HepG2 (cell line): ENCODE measurements around the gene MTA1. TPM values are rescaled to one million over a fixed set of nuclear protein-coding genes. Genes with fewer than 3 reads are reported as not detected.

Experiments
- ATAC-seq: fragments of 200-7000 bp; cut with Tn5 transposase; 3 replicates; pipeline ENCODE4 v1.9.1; 2020; ENCODE audit warnings: mild to moderate bottlenecking, moderate library complexity
- BruUV-seq: library from RNA; stranded (reverse); fragments of 400-500 nt; replicated peaks from 2 replicates; lab custom pipeline; 2021; lab: Mats Ljungman, UMichigan
- CTCF ChIA-PET: fragments of 300-600 bp; formaldehyde crosslinking; extraction: SDS; loops from one replicate; lab custom pipeline; 2021; ENCODE audit warnings: low total read pairs, inconsistent platforms, low intra/inter-chr PET ratio; lab: Yijun Ruan, JAX
- POLR2A ChIA-PET: fragments of 350-600 bp; sonication (Branson Sonifier 250); formaldehyde crosslinking; loops from one replicate; lab custom pipeline; 2020; ENCODE audit warnings: antibody characterized with exemption, inconsistent platforms; lab: Yijun Ruan, JAX
- DNase-seq: peaks from one replicate; pipeline ENCODE4 v3.0.0-alpha.2; 2015; ENCODE audit warnings: low spot score
- FAIRE-seq: peaks from 3 replicates; lab custom pipeline; 2011; peaks lifted over from hg19 to GRCh38; lab: Jason Lieb, UNC
- H2AFZ ChIP-seq: one replicate; pipeline ENCODE4 v1.6.1; 2011; ENCODE audit warnings: low read length, inconsistent platforms
- H3K27ac ChIP-seq: fragments of 300-600 bp; 3 replicates; pipeline ENCODE4 v1.8.0; 2011; ENCODE audit warnings: mixed run types, mild to moderate bottlenecking, mixed read lengths, low read length, inconsistent platforms; ENCODE audit not compliant: insufficient read depth; ENCODE audit errors: extremely low read length
- H3K27me3 ChIP-seq, 2 experiments: fragments of 200-600 bp in 1 of 2; 2 replicates in 1 of 2; 3 replicates in 1 of 2; pipeline versions ENCODE4 v1.6.0 to v1.8.0; 2011; ENCODE audit warnings: low read length in 2 of 2, mild to moderate bottlenecking in 2 of 2, moderate library complexity in 2 of 2, inconsistent platforms in 1 of 2; ENCODE audit not compliant: insufficient read depth in 2 of 2, control insufficient read depth in 1 of 2
- H3K36me3 ChIP-seq, 2 experiments: fragments of 200-600 bp in 1 of 2; replicated peaks in 1 of 2; 2 replicates in 1 of 2; 3 replicates in 1 of 2; pipeline versions ENCODE4 v1.5.1 to v1.8.0; 2011; ENCODE audit warnings: low read length in 2 of 2, inconsistent platforms in 1 of 2; ENCODE audit not compliant: insufficient read depth in 2 of 2, control insufficient read depth in 1 of 2
- H3K4me1 ChIP-seq: 2 replicates; pipeline ENCODE4 v1.5.1; 2012; ENCODE audit warnings: low read length, inconsistent platforms; ENCODE audit not compliant: insufficient read depth
- H3K4me2 ChIP-seq: 2 replicates; pipeline ENCODE4 v1.6.0; 2011; ENCODE audit warnings: low read depth, low read length, inconsistent platforms
- H3K4me3 ChIP-seq, 3 experiments: fragments of 200-600 bp in 1 of 3; sonication (generic), shearing (Covaris generic) in 1 of 3; replicated peaks in 1 of 3; 2 replicates each; pipeline ENCODE4 v1.5.1; 2011 to 2016; ENCODE audit warnings: low read length in 3 of 3, inconsistent platforms in 2 of 3, low read depth in 2 of 3, mild to moderate bottlenecking in 2 of 3, control low read depth in 1 of 3, mixed read lengths in 1 of 3; ENCODE audit not compliant: insufficient read depth in 1 of 3
- H3K79me2 ChIP-seq: one replicate; pipeline ENCODE4 v1.6.1; 2011; ENCODE audit warnings: low read length, inconsistent platforms; ENCODE audit not compliant: insufficient read depth
- H3K9ac ChIP-seq: 2 replicates; pipeline ENCODE4 v1.6.0; 2011; ENCODE audit warnings: mild to moderate bottlenecking, low read depth, low read length, inconsistent platforms; ENCODE audit not compliant: insufficient read depth
- H3K9me3 ChIP-seq: 2 replicates; pipeline ENCODE4 v1.5.1; 2012; ENCODE audit warnings: mild to moderate bottlenecking, low read length
- H4K20me1 ChIP-seq: 2 replicates; pipeline ENCODE4 v1.6.0; 2011; ENCODE audit warnings: inconsistent platforms, mild to moderate bottlenecking, low read length, moderate library complexity; ENCODE audit not compliant: insufficient read depth
- AGO2 ChIP-seq: fragments of 200-400 bp; formaldehyde crosslinking; optimal IDR thresholded peaks from 2 replicates; pipeline ENCODE3; 2017; ENCODE audit warnings: mild to moderate bottlenecking, low read depth, low read length, moderate library complexity
- AKAP8 ChIP-seq: sonication (generic); formaldehyde crosslinking; IDR thresholded peaks from 2 replicates; pipeline ENCODE4 v1.5.1; 2020; ENCODE audit warnings: mild to moderate bottlenecking, missing genetic modification reagents
- CCDC6 ChIP-seq: sonication (generic); formaldehyde crosslinking; IDR thresholded peaks from 2 replicates; pipeline ENCODE4 v1.8.1; 2022; ENCODE audit warnings: mild to moderate bottlenecking, missing genetic modification reagents, moderate library complexity
- HMG20B ChIP-seq: conservative IDR thresholded peaks from 2 replicates; pipeline ENCODE4 v1.6.1; 2016; ENCODE audit warnings: missing genetic modification reagents, missing compliant biosample characterization
- RBFOX2 ChIP-seq: fragments of 200-400 bp; formaldehyde crosslinking; IDR thresholded peaks from 2 replicates; pipeline ENCODE4 v1.6.1; 2017; ENCODE audit warnings: low read depth, mild to moderate bottlenecking, low read length
- RBM22 ChIP-seq: fragments of 200-400 bp; formaldehyde crosslinking; optimal IDR thresholded peaks from 2 replicates; pipeline ENCODE3; 2017; ENCODE audit warnings: mild to moderate bottlenecking, low read length, moderate library complexity
- ZNF280B ChIP-seq: sonication (generic); formaldehyde crosslinking; IDR thresholded peaks from 2 replicates; pipeline ENCODE4 v1.5.0; 2020; ENCODE audit warnings: missing genetic modification reagents, mild to moderate bottlenecking, borderline replicate concordance
- ZNF790 ChIP-seq: sonication (generic); formaldehyde crosslinking; IDR thresholded peaks from 2 replicates; pipeline ENCODE4 v1.8.0; 2022; ENCODE audit warnings: missing genetic modification reagents, mild to moderate bottlenecking, borderline replicate concordance
- WGBS: methylation state at CpG from one replicate; pipeline ENCODE4 v1.1.6; 2017; ENCODE audit warnings: low lambda C conversion rate; 5-methylcytosine and 5-hydroxymethylcytosine counted together
- in situ Hi-C: cut with HindIII; loops from 2 replicates; pipeline ENCODE4 v1.10.0; 2017; ENCODE audit warnings: low pct_unique_long_range_greater_than_20kb; ENCODE audit not compliant: extremely low pct_ligation_motif_present
- intact Hi-C: fragments of 100-400 bp; cut with micrococcal nuclease; formaldehyde crosslinking; loops from one replicate; pipeline ENCODE4 v1.10.0; 2022; ENCODE audit not compliant: unreplicated experiment
- polyA plus RNA-seq, 8 experiments: library from polyadenylated mRNA; depleted of rRNA in 3 of 8; stranded (reverse) in 7 of 8; unstranded in 1 of 8; fragments of >200 nt; fragmentation: Illumina TruSeq in 4 of 8; extraction: Trizol in 4 of 8; gene quantifications; 2 replicates each; pipeline versions ENCODE4 v1.2.1 to v1.2.3, GENCODE V29; 2011 to 2016; ENCODE audit warnings: low read depth in 4 of 8, missing spikeins in 1 of 8, mixed read lengths in 1 of 8; ENCODE audit not compliant: insufficient read depth in 1 of 8
- total RNA-seq, 5 experiments: library from RNA; depleted of rRNA; stranded (reverse); fragments of >200 nt; fragmentation: Illumina TruSeq; extraction: Trizol; gene quantifications; 2 replicates each; pipeline ENCODE4 v1.2.3, GENCODE V29; 2016; ENCODE audit warnings: low read depth in 1 of 5

Gene MTA1
- total and polyA plus RNA-seq, 2 of the 13 experiments (the other 11 are each of a cell fraction or from before 2014, with no cell fraction given), result 35.2 to 85.8 TPM

- H2AFZ ChIP-seq, result no peak overlapping the region
- H3K36me3 ChIP-seq, result peaks cover 4 to 25% of the 10 kb centered on the region in 2 experiments; a peak in 3 of 5 replicates
- H3K9ac ChIP-seq, result no peak overlapping the region
- peaks cover 28% of the 10 kb centered on the region for H3K4me1 ChIP-seq
- WGBS, result 98% methylated on average over 14 of the region's 21 CpGs
- no peaks in the 10 kb centered on the region for H3K27me3 ChIP-seq
- POLR2A ChIA-PET, result no interaction called here
- BruUV-seq, result no TSS peak
- intact Hi-C loops (no loop called here), in situ Hi-C loops (no loop called here)
- FAIRE-seq (no peak), DNase-seq (no peak), ATAC-seq (no peak)
- H3K9me3 ChIP-seq, result no peaks in the 10 kb centered on the region
- TF ChIP-seq HMG20B (CRISPR knock-in tag) (no peak), RBFOX2 (0 out of 2 replicates have a peak, but pooled peaks have one; percentile 42), ZNF790 (CRISPR knock-in tag) (no peak), CCDC6 (no peak), ZNF280B (CRISPR knock-in tag) (no peak), AGO2 (peak; percentile 60), RBM22 (peak; percentile 72), AKAP8 (CRISPR knock-in tag) (0 out of 2 replicates have a peak, but pooled peaks have one; percentile 60)
- H3K4me2 ChIP-seq, result no peak overlapping the region
- 0 out of 2 replicates have a peak, but pooled peaks cover 5% of the 10 kb centered on the region for H4K20me1 ChIP-seq
- H3K79me2 ChIP-seq, result peaks cover 45% of the 10 kb centered on the region
- CTCF ChIA-PET, result no interaction called here
- H3K4me3 ChIP-seq, result no peak overlapping the region
- H3K27ac ChIP-seq, result no peak overlapping the region
Measured at GRCh38 chr14:105426416-105427130, 6.9 kb downstream of the MTA1 start.
